ENCODE data around the gene ERBB2. TPM values are rescaled to one million over a fixed set of nuclear protein-coding genes. Genes with fewer than 3 reads are reported as not detected.
A peak's percentile ranks its signal among the peaks of the same experiment; 100 is the strongest.

Gene ERBB2
- total and polyA plus RNA-seq, 2 of the 13 experiments (the other 11 are each of a cell fraction or from before 2014, with no cell fraction given): 57.7 to 64.1 TPM

- TF ChIP-seq GABPB1 (CRISPR knock-in tag; IDR thresholded peaks at IDR 0.05) (peak; percentile 72; the same call in 1 of the 2 replicates), ZNF687 (CRISPR knock-in tag; IDR thresholded peaks at IDR 0.05) (peak; percentile 98), POLR2G (IDR thresholded peaks at IDR 0.05; ENCODE audit: low read depth, low read length) (no peak), ZKSCAN5 (CRISPR knock-in tag; IDR thresholded peaks at IDR 0.05) (no peak), MYPOP (CRISPR knock-in tag; IDR thresholded peaks at IDR 0.05) (peak; percentile 98), ZMYM3 (CRISPR knock-in tag; IDR thresholded peaks at IDR 0.05) (peak; percentile 93), CCAR2 (optimal IDR thresholded peaks at IDR 0.05; ENCODE audit: low read depth, low read length) (no peak), KDM3A (CRISPR knock-in tag; IDR thresholded peaks at IDR 0.05; ENCODE audit: low read depth) (peak; percentile 84), BCL3 (CRISPR knock-in tag; IDR thresholded peaks at IDR 0.05) (peak; percentile 96; the same call in 1 of the 2 replicates), ZNF782 (CRISPR knock-in tag; IDR thresholded peaks at IDR 0.05; ENCODE audit: borderline replicate concordance) (0 out of 2 replicates have a peak, but pooled peaks have one; percentile 67), EED (CRISPR knock-in tag; IDR thresholded peaks at IDR 0.05) (peak; percentile 95; the same call in 1 of the 2 replicates), SMC3 (IDR thresholded peaks at IDR 0.05; ENCODE audit: low read length) (peak; percentile 35; the same call in 1 of the 2 replicates), PAXIP1 (CRISPR knock-in tag; conservative IDR thresholded peaks at IDR 0.05) (0 out of 2 replicates have a peak, but pooled peaks have one; percentile 37), TAF1 (CRISPR knock-in tag; IDR thresholded peaks at IDR 0.05) (peak; percentile 24; the same call in 1 of the 2 replicates), KDM2A (CRISPR knock-in tag; IDR thresholded peaks at IDR 0.05; ENCODE audit: borderline replicate concordance, low read depth) (peak; percentile 98), HOXA3 (CRISPR knock-in tag; IDR thresholded peaks at IDR 0.05) (peak; percentile 88), SAP130 (CRISPR knock-in tag; IDR thresholded peaks at IDR 0.05; ENCODE audit: low read depth) (peak; percentile 76), ZFP82 (CRISPR knock-in tag; IDR thresholded peaks at IDR 0.05; ENCODE audit: borderline replicate concordance) (0 out of 2 replicates have a peak, but pooled peaks have one; percentile 41)
Observed at GRCh38 chr17:39667945-39668924, 31.6 kb upstream of the ERBB2 start, which contains the start of gene PNMT (continued).
